Natural killer cell (primary cell): ENCODE measurements around the gene OPA1. TPM values are rescaled to one million over a fixed set of nuclear protein-coding genes. Genes with fewer than 3 reads are reported as not detected.

ENCODE experiments used
- ATAC-seq, 3 donors: fragments of 150-1000 bp in 2 of 3; fragments of 200-7000 bp in 1 of 3; cut with Tn5 transposase; 1 replicate in 1 of 3; 2 replicates in 2 of 3; pipeline ENCODE4 v1.10.0; 2021; ENCODE audit warnings: mild to moderate bottlenecking in 2 of 3, moderate library complexity in 2 of 3
- DNase-seq, 2 donors: peaks; one replicate each; pipeline versions ENCODE4 v3.0.0 to v3.0.0-alpha.2; 2013 to 2021; ENCODE audit warnings: mixed read lengths in 1 of 2
- H3K27ac ChIP-seq: one replicate; pipeline ENCODE4 v1.5.1; 2013; ENCODE audit warnings: mild to moderate bottlenecking, low read length
- H3K27me3 ChIP-seq: one replicate; pipeline ENCODE4 v1.6.1; 2013; ENCODE audit warnings: low read length; ENCODE audit not compliant: control insufficient read depth, insufficient read depth
- H3K36me3 ChIP-seq: one replicate; pipeline ENCODE4 v1.6.1; 2013; ENCODE audit warnings: low read length; ENCODE audit not compliant: control insufficient read depth, insufficient read depth
- H3K4me1 ChIP-seq: one replicate; pipeline ENCODE4 v1.6.1; 2013; ENCODE audit warnings: low read length; ENCODE audit not compliant: control insufficient read depth, insufficient read depth
- H3K4me3 ChIP-seq: one replicate; pipeline ENCODE4 v1.5.1; 2013; ENCODE audit warnings: low read length
- H3K9me3 ChIP-seq: one replicate; pipeline ENCODE4 v1.6.1; 2013; ENCODE audit warnings: low read length; ENCODE audit not compliant: control insufficient read depth, insufficient read depth
- H3K27ac Mint-ChIP-seq, 2 donors: one replicate each; pipeline ENCODE4 v1.8.0; 2022; ENCODE audit warnings: mild to moderate bottlenecking in 2 of 2, mixed read lengths in 2 of 2, moderate library complexity in 1 of 2
- H3K27me3 Mint-ChIP-seq, 2 donors: one replicate each; pipeline ENCODE4 v1.8.0; 2022; ENCODE audit warnings: low read depth in 2 of 2, mixed read lengths in 2 of 2
- H3K36me3 Mint-ChIP-seq: one replicate; pipeline ENCODE4 v1.8.0; 2022; ENCODE audit warnings: mixed read lengths
- H3K4me1 Mint-ChIP-seq, 2 donors: one replicate each; pipeline ENCODE4 v1.8.0; 2022; ENCODE audit warnings: mixed read lengths in 2 of 2
- H3K4me3 Mint-ChIP-seq: one replicate; pipeline ENCODE4 v1.8.0; 2022; ENCODE audit warnings: mild to moderate bottlenecking, moderate library complexity, mixed read lengths
- H3K9me3 Mint-ChIP-seq, 2 donors: one replicate each; pipeline ENCODE4 v1.8.0; 2022; ENCODE audit warnings: mixed read lengths in 2 of 2
- WGBS: methylation state at CpG from one replicate; pipeline ENCODE4 v1.1.7; 2013; ENCODE audit warnings: missing lambda C conversion rate; ENCODE audit not compliant: insufficient coverage; 5-methylcytosine and 5-hydroxymethylcytosine counted together
- intact Hi-C: fragments of 100-400 bp; cut with micrococcal nuclease; formaldehyde crosslinking; loops from one replicate; pipeline ENCODE4 v1.14.2; 2022
- total RNA-seq, 4 donors: library from RNA; stranded (reverse); fragments of 120-200 nt in 1 of 4; gene quantifications; one replicate each; pipeline versions ENCODE4 v1.2.3 to v1.2.4, GENCODE V29; 2013 to 2022
- TF ChIP-seq, protein P1 (sequence below): fragments of 200-600 bp; IDR thresholded peaks from one replicate; pipeline ENCODE4 v1.8.0; 2022; ENCODE audit warnings: antibody characterized with exemption

The OPA1 gene
- total RNA-seq, 3 donors from 2014 or later (not counting 1 experiment from before 2014, with no cell fraction given): 52.6 to 72.0 (median 57.5) TPM

GRCh38 chr3:193590088-193590856, 2.7 kb upstream of the OPA1 start:
- H3K4me3 Mint-ChIP-seq: no peak overlapping the region
- no peaks in the 10 kb centered on the region for H3K9me3 ChIP-seq
- no peak overlapping the region for H3K4me3 ChIP-seq
- peaks cover 24 to 25% of the 10 kb centered on the region in 2 donors for H3K4me1 Mint-ChIP-seq
- H3K36me3 ChIP-seq: no peaks in the 10 kb centered on the region
- TF ChIP-seq, protein P1, sequence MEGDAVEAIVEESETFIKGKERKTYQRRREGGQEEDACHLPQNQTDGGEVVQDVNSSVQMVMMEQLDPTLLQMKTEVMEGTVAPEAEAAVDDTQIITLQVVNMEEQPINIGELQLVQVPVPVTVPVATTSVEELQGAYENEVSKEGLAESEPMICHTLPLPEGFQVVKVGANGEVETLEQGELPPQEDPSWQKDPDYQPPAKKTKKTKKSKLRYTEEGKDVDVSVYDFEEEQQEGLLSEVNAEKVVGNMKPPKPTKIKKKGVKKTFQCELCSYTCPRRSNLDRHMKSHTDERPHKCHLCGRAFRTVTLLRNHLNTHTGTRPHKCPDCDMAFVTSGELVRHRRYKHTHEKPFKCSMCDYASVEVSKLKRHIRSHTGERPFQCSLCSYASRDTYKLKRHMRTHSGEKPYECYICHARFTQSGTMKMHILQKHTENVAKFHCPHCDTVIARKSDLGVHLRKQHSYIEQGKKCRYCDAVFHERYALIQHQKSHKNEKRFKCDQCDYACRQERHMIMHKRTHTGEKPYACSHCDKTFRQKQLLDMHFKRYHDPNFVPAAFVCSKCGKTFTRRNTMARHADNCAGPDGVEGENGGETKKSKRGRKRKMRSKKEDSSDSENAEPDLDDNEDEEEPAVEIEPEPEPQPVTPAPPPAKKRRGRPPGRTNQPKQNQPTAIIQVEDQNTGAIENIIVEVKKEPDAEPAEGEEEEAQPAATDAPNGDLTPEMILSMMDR: no peak
- DNase-seq (no peak), ATAC-seq (no peak)
- H3K4me1 ChIP-seq: peaks cover 22% of the 10 kb centered on the region
- H3K9me3 Mint-ChIP-seq: no peaks in the 10 kb centered on the region
- no peak overlapping the region for H3K27ac Mint-ChIP-seq
- no peaks in the 10 kb centered on the region for H3K27me3 Mint-ChIP-seq
- H3K27ac ChIP-seq: no peak overlapping the region
- WGBS: 91% methylated on average over 5 of the region's 6 CpGs
- no peaks in the 10 kb centered on the region for H3K36me3 Mint-ChIP-seq
- no peaks in the 10 kb centered on the region for H3K27me3 ChIP-seq
- intact Hi-C loops: loop anchor here (10.0 kb wide), 1 partner anchor 545 kb away; the partner anchor contains the start of gene HES1

DNA sequence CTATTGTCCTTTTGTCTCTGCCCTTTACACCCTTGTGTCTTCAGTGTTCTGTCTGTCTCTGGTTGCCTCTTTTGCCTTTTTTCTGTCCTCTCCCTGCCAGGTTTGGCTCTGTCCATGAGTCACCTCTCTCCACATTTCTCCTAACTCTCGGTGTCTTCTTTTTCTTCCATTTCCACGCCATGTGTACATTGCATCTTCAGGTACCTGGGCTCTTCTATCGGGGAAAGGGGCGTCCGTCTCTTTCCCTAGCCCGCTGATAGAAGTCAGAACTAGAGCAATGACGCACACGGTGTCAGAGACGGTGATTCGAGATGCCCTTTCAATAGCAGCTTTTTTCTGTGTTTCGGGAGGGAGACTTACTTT, 641 bp downstream of the OPA1 start:
- WGBS: under 1% methylated on average over 11 of the region's 11 CpGs
- peaks cover 49 to 52% of the 10 kb centered on the region in 2 donors for H3K4me1 Mint-ChIP-seq
- Histone ChIP-seq H3K27me3 (no peaks in the 10 kb centered on the region), H3K27ac (peak overlapping the region; percentile 84), H3K4me3 (peak overlapping the region; percentile 77), H3K36me3 (peaks cover 6% of the 10 kb centered on the region), H3K9me3 (no peaks in the 10 kb centered on the region), H3K4me1 (peaks cover 22% of the 10 kb centered on the region)
- H3K36me3 Mint-ChIP-seq: no peaks in the 10 kb centered on the region
- peak overlapping the region; percentile 87 to 93 for H3K27ac Mint-ChIP-seq
- no peaks in the 10 kb centered on the region for H3K9me3 Mint-ChIP-seq
- intact Hi-C loops: loop anchor here (10.0 kb wide), 1 partner anchor 541 kb away; the partner anchor contains the start of gene HES1
- ATAC-seq: peak; percentile 10 to 46 (median 22)
- TF ChIP-seq, protein P1: no peak
- H3K27me3 Mint-ChIP-seq: no peaks in the 10 kb centered on the region
- peak; percentile 22 to 64 for DNase-seq
- H3K4me3 Mint-ChIP-seq: peak overlapping the region; percentile 94

DNA sequence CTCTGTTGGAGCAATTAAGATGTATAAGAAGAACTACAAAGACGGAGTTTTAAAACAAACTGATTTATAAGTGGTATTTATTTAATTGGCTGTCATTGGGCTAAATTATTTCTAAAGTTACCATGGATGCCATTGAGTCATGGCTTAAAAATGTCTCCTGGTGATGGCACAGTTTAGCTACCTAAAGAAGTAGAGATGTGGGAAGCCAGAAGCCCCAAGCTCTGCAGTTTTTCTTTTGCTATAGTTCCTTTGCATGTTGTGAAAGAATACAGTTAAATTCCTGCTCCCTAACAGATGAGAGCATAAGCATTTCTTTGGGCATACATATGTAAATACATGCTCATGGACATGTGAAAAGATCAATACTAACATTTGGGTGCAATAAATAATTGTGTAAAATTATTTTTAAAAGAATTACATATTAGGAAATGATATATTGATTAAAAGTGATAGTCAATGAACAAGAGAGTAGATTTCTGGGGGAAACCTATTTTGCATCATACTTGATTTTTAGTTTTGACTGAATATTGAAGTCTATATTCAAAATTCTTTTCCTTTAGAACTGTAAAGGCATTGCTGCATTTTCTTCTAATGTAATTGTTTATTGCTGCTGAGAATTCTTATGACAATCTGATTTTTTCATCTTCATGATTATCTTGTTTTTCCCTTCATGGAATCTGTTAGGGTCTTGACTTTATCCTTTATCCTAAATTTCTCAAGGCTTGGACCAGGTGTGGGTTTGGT, 2.1 kb downstream of the OPA1 start:
- Mint-ChIP-seq H3K27me3 (no peaks in the 10 kb centered on the region), H3K4me3 (peak overlapping the region; percentile 61), H3K9me3 (no peaks in the 10 kb centered on the region), H3K36me3 (no peaks in the 10 kb centered on the region), H3K4me1 (peaks cover 62 to 66% of the 10 kb centered on the region in 2 donors), H3K27ac (peak overlapping the region; percentile 41 to 93)
- intact Hi-C loops: loop anchor here (10.0 kb wide), 1 partner anchor 540 kb away; the partner anchor contains the start of gene HES1
- TF ChIP-seq, protein P1: no peak
- Histone ChIP-seq H3K4me3 (no peak overlapping the region), H3K27ac (no peak overlapping the region), H3K27me3 (no peaks in the 10 kb centered on the region), H3K9me3 (no peaks in the 10 kb centered on the region), H3K36me3 (peaks cover 6% of the 10 kb centered on the region), H3K4me1 (peaks cover 22% of the 10 kb centered on the region)
- no peak for ATAC-seq
- WGBS: 100% methylated on average over 1 of the region's 1 CpG
- DNase-seq: no peak
